ENCODE measurements around the gene HIC1.

Gene HIC1

GRCh38 chr17:2025622-2026309 lies 29.1 kb upstream of the HIC1 start:
- no peak for DNase-seq (ENCODE audit: low read depth)

GRCh38 chr17:2027528-2028233 lies 27.2 kb upstream of the HIC1 start:
- no peak for DNase-seq (ENCODE audit: low read depth)

- no peak for DNase-seq (ENCODE audit: low read depth)
Measured at GRCh38 chr17:2028234-2028614, 26.7 kb upstream of the HIC1 start.

- no peak for DNase-seq (ENCODE audit: low read depth)
Measured at GRCh38 chr17:2028737-2029136, 26.2 kb upstream of the HIC1 start.

GRCh38 chr17:2029911-2030778 lies 24.8 kb upstream of the HIC1 start, which contains the start of gene DPH1:
TSS of gene DPH1 (plus strand) at chr17:2030153. CDS start at chr17:2030170, 17 bp downstream.
- DNase-seq (ENCODE audit: low read depth): no peak

- DNase-seq (ENCODE audit: low read depth): peak; percentile 79
Measured at GRCh38 chr17:2030779-2031163, 24.1 kb upstream of the HIC1 start.

GRCh38 chr17:2033153-2033552 lies 21.8 kb upstream of the HIC1 start:
- no peak for DNase-seq (ENCODE audit: low read depth)

- DNase-seq (ENCODE audit: low read depth): no peak
Measured at GRCh38 chr17:2034157-2034556, 20.7 kb upstream of the HIC1 start.

- no peak for DNase-seq (ENCODE audit: low read depth)
Measured at GRCh38 chr17:2034806-2035540, 19.9 kb upstream of the HIC1 start.

- no peak for DNase-seq (ENCODE audit: low read depth)
Measured at GRCh38 chr17:2035541-2036488, 19.1 kb upstream of the HIC1 start.

- no peak for DNase-seq (ENCODE audit: low read depth)
Measured at GRCh38 chr17:2037155-2037554, 17.7 kb upstream of the HIC1 start.

GRCh38 chr17:2040219-2040827 lies 14.6 kb upstream of the HIC1 start:
- DNase-seq (ENCODE audit: low read depth): no peak

GRCh38 chr17:2040942-2041560 lies 13.9 kb upstream of the HIC1 start:
- no peak for DNase-seq (ENCODE audit: low read depth)

GRCh38 chr17:2041561-2042389 lies 13.1 kb upstream of the HIC1 start, which contains the start of gene OVCA2:
TSS of gene OVCA2 (plus strand) at chr17:2042022. CDS start at chr17:2042048, 26 bp downstream.
- DNase-seq (ENCODE audit: low read depth): no peak

GRCh38 chr17:2042390-2042847 lies 12.5 kb upstream of the HIC1 start:
- no peak for DNase-seq (ENCODE audit: low read depth)

GRCh38 chr17:2042933-2043332 lies 12.0 kb upstream of the HIC1 start:
- no peak for DNase-seq (ENCODE audit: low read depth)

GRCh38 chr17:2043785-2044184 lies 11.1 kb upstream of the HIC1 start:
- DNase-seq (ENCODE audit: low read depth): no peak

GRCh38 chr17:2044263-2044894 lies 10.5 kb upstream of the HIC1 start:
- no peak for DNase-seq (ENCODE audit: low read depth)
